GM18858 (cell line): ENCODE measurements around the gene FERMT3.

Experiments used
- ATAC-seq: cut with Tn5 transposase; IDR thresholded peaks from one replicate; pipeline ENCODE4 v1.9.1; 2021; ENCODE audit not compliant: unreplicated experiment

FERMT3 gene

GRCh38 chr11:64219354-64219684, 12.8 kb downstream of the FERMT3 start:
- ATAC-seq, result no peak

GRCh38 chr11:64219755-64220154, 13.2 kb downstream of the FERMT3 start:
- no peak for ATAC-seq

GRCh38 chr11:64220271-64220670, 13.8 kb downstream of the FERMT3 start:
- no peak for ATAC-seq

- no peak for ATAC-seq
Measured at GRCh38 chr11:64220798-64221197, 14.3 kb downstream of the FERMT3 start.

- no peak for ATAC-seq
Measured at GRCh38 chr11:64222651-64223000, 16.1 kb downstream of the FERMT3 start.

GRCh38 chr11:64223001-64223651, 16.6 kb downstream of the FERMT3 start:
- ATAC-seq, result no peak

GRCh38 chr11:64224151-64224890, 17.8 kb downstream of the FERMT3 start:
- ATAC-seq, result no peak

- ATAC-seq, result no peak
Measured at GRCh38 chr11:64224891-64225607, 18.5 kb downstream of the FERMT3 start.

- no peak for ATAC-seq
Measured at GRCh38 chr11:64225608-64226506, 19.3 kb downstream of the FERMT3 start, which contains the start of the genes NUDT22 and TRPT1. TSS of gene NUDT22 (plus strand) at chr11:64226274. CDS start at chr11:64226653, 379 bp downstream. TSS of gene TRPT1 (minus strand) at chr11:64226186. CDS start at chr11:64225860, 326 bp downstream.

- no peak for ATAC-seq
Measured at GRCh38 chr11:64226507-64227051, 20.1 kb downstream of the FERMT3 start.

- no peak for ATAC-seq
Measured at GRCh38 chr11:64227405-64227956, 21.0 kb downstream of the FERMT3 start.

- ATAC-seq, result no peak
Measured at GRCh38 chr11:64229090-64229743, 22.7 kb downstream of the FERMT3 start.

- ATAC-seq, result no peak
Measured at GRCh38 chr11:64229744-64230170, 23.2 kb downstream of the FERMT3 start.

- no peak for ATAC-seq
Measured at GRCh38 chr11:64230171-64230984, 23.9 kb downstream of the FERMT3 start, which contains the start of gene DNAJC4. TSS of gene DNAJC4 (plus strand) at chr11:64230548. CDS start at chr11:64230855, 307 bp downstream.

- ATAC-seq, result no peak
Measured at GRCh38 chr11:64230985-64231365, 24.5 kb downstream of the FERMT3 start.

GRCh38 chr11:64231546-64231945, 25.0 kb downstream of the FERMT3 start:
- ATAC-seq, result no peak

- no peak for ATAC-seq
Measured at GRCh38 chr11:64232182-64232966, 25.9 kb downstream of the FERMT3 start.

GRCh38 chr11:64232967-64233315, 26.4 kb downstream of the FERMT3 start:
- no peak for ATAC-seq
